Measurements from ENCODE around the gene ITGA7.

Gene ITGA7

GRCh38 chr12:55717011-55718007 is 9.6 kb upstream of the ITGA7 start:
- peak; percentile 49 for DNase-seq

GRCh38 chr12:55716582-55716957 is 8.9 kb upstream of the ITGA7 start:
- no peak for DNase-seq

- peak; percentile 96 for DNase-seq
Measured at GRCh38 chr12:55715833-55716581, 8.3 kb upstream of the ITGA7 start, which contains the start of gene BLOC1S1. Gene BLOC1S1 (plus strand): TSS chr12:55716046. CDS start chr12:55716052, 6 bp downstream.

GRCh38 chr12:55715169-55715764 is 7.6 kb upstream of the ITGA7 start:
- DNase-seq, result no peak

GRCh38 chr12:55713721-55714120 is 6.0 kb upstream of the ITGA7 start:
- no peak for DNase-seq

- DNase-seq, result no peak
Measured at GRCh38 chr12:55712700-55713415, 5.2 kb upstream of the ITGA7 start.

GRCh38 chr12:55711786-55712553 is 4.3 kb upstream of the ITGA7 start:
- no peak for DNase-seq

- DNase-seq, result no peak
Measured at GRCh38 chr12:55708695-55709233, 1.1 kb upstream of the ITGA7 start.

- DNase-seq, result peak; percentile 56
Measured at GRCh38 chr12:55707219-55707671, 459 bp downstream of the ITGA7 start.

- DNase-seq, result no peak
Measured at GRCh38 chr12:55706568-55707218, 1.0 kb downstream of the ITGA7 start.

- DNase-seq, result peak; percentile 44
Measured at GRCh38 chr12:55705782-55706402, 1.8 kb downstream of the ITGA7 start.

GRCh38 chr12:55704824-55705718 is 2.6 kb downstream of the ITGA7 start:
- DNase-seq, result no peak

- no peak for DNase-seq
Measured at GRCh38 chr12:55703901-55704761, 3.6 kb downstream of the ITGA7 start.

- DNase-seq, result peak; percentile 30
Measured at GRCh38 chr12:55703288-55703687, 4.4 kb downstream of the ITGA7 start.

- no peak for DNase-seq
Measured at GRCh38 chr12:55702861-55703260, 4.8 kb downstream of the ITGA7 start.

GRCh38 chr12:55700255-55701018 is 7.3 kb downstream of the ITGA7 start:
- DNase-seq, result peak; percentile 39

- DNase-seq, result no peak
Measured at GRCh38 chr12:55699471-55700055, 8.1 kb downstream of the ITGA7 start.

All from hematopoietic multipotent progenitor cell treated with erythropoietin and hydrocortisone succinate and interleukin-3 and kit ligand, for 4 days (in vitro differentiated cells).